ENCODE results near the gene RPA1. TPM values are rescaled to one million over a fixed set of nuclear protein-coding genes. Genes with fewer than 3 reads are reported as not detected.

The RPA1 gene
- polyA plus RNA-seq, 3 donors: 18.5 to 27.4 (median 23.8) TPM

DNA sequence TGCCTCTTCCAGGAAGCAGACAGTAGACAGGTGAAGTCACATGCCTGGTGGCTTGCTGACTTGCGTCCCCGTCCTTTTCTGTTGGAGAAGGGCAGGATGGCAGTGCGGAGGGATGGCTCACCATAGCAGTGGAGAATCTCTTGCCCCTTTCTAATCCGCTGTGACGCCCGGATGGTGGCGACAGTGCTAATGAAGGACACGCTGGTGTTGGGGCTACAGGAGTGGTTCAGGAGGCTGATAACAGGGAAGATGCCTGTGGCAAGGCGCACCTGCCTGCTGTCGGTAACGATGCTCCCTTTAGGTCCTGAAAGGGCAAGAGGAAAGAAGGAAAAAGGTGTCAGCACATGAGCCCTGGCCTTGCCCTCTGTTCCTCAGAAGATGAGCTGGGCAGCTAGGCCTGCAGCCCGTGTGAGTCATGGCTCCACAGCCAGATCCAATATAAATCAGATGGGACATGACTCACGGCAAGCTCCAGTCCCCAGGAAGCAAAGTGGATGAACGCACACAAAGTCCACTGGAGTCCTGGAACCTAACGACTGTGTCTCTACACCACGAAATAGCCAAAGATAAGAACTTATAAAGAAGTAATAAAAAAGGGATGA, 42.4 kb upstream of the RPA1 start:
- Histone ChIP-seq H4K20me1 (ENCODE audit: insufficient read depth, low read length) (no peaks in the 10 kb centered on the region), H2AFZ (ENCODE audit: insufficient read depth, low read depth, low read length, poor library complexity, severe bottlenecking) (no peak overlapping the region), H3K4me3 (replicated peaks in 1 of 3; ENCODE audit: low read depth in 2 of 3, low read length in 3 of 3) (no peak overlapping the region), H3K27ac (ENCODE audit: low read depth in 1 of 2, low read length in 2 of 2) (peak overlapping the region in 1 of 2 donors; percentile 7), H3K36me3 (replicated peaks in 1 of 2; ENCODE audit: control insufficient read depth in 1 of 2, insufficient read depth in 2 of 2, low read length in 2 of 2) (peaks cover 6 to 21% of the 10 kb centered on the region in 2 donors), H3K9ac (ENCODE audit: insufficient read depth, low read length, poor library complexity, severe bottlenecking) (no peak overlapping the region), H3K79me2 (ENCODE audit: insufficient read depth, low read length) (no peaks in the 10 kb centered on the region), H3K9me3 (replicated peaks in 1 of 2; ENCODE audit: control insufficient read depth in 1 of 2, insufficient read depth in 1 of 2, low read length in 2 of 2) (no peaks in the 10 kb centered on the region), H3K4me2 (replicated peaks; ENCODE audit: extremely low read depth, low read length, poor library complexity, severe bottlenecking) (no peak overlapping the region), H3K4me1 (ENCODE audit: control insufficient read depth in 1 of 2, insufficient read depth in 2 of 2, low read length in 2 of 2) (peaks cover 20 to 21% of the 10 kb centered on the region in 2 donors), H3K27me3 (ENCODE audit: control insufficient read depth in 2 of 2, insufficient read depth in 2 of 2, low read length in 2 of 2) (no peaks in the 10 kb centered on the region)
- no peaks in the 10 kb centered on the region for H3K9me3 Mint-ChIP-seq
- H3K4me1 Mint-ChIP-seq: peaks cover 22% of the 10 kb centered on the region
- H3K36me3 Mint-ChIP-seq: peaks cover 22 to 40% of the 10 kb centered on the region in 2 donors
- intact Hi-C loops (cut with micrococcal nuclease): loop anchor here in 1 of 2 donors (10.0 kb wide), 1 partner anchor 113 kb away; no protein-coding TSS in a partner anchor
- 94% methylated on average over 7 of the region's 16 CpGs for WGBS (ENCODE audit: insufficient coverage)
- no peak for TF ChIP-seq CTCF (IDR thresholded peaks at IDR 0.05)
- H3K4me3 Mint-ChIP-seq: no peak overlapping the region
- no peak for DNase-seq
- peak overlapping the region in 2 of 7 donors; percentile 11 to 21 for H3K27ac Mint-ChIP-seq
- H3K27me3 Mint-ChIP-seq (ENCODE audit: low read depth in 3 of 3): peaks cover 0 to 6% (median 0%) of the 10 kb centered on the region in 3 donors

GRCh38 chr17:1789936-1790335, 39.9 kb upstream of the RPA1 start:
- H3K36me3 Mint-ChIP-seq: peaks cover 23 to 46% of the 10 kb centered on the region in 2 donors
- intact Hi-C loops (cut with micrococcal nuclease): loop anchor here in 1 of 2 donors (10.0 kb wide), 1 partner anchor 115 kb away; no protein-coding TSS in a partner anchor
- Histone ChIP-seq H2AFZ (ENCODE audit: insufficient read depth, low read depth, low read length, poor library complexity, severe bottlenecking) (no peak overlapping the region), H3K79me2 (ENCODE audit: insufficient read depth, low read length) (no peaks in the 10 kb centered on the region), H3K27ac (ENCODE audit: low read depth in 1 of 2, low read length in 2 of 2) (no peak overlapping the region), H4K20me1 (ENCODE audit: insufficient read depth, low read length) (no peaks in the 10 kb centered on the region), H3K4me1 (ENCODE audit: control insufficient read depth in 1 of 2, insufficient read depth in 2 of 2, low read length in 2 of 2) (no peaks in the 10 kb centered on the region), H3K4me3 (replicated peaks in 1 of 3; ENCODE audit: low read depth in 2 of 3, low read length in 3 of 3) (no peak overlapping the region), H3K27me3 (ENCODE audit: control insufficient read depth in 2 of 2, insufficient read depth in 2 of 2, low read length in 2 of 2) (no peaks in the 10 kb centered on the region), H3K9ac (ENCODE audit: insufficient read depth, low read length, poor library complexity, severe bottlenecking) (no peak overlapping the region), H3K36me3 (replicated peaks in 1 of 2; ENCODE audit: control insufficient read depth in 1 of 2, insufficient read depth in 2 of 2, low read length in 2 of 2) (peaks cover 6 to 21% of the 10 kb centered on the region in 2 donors), H3K4me2 (replicated peaks; ENCODE audit: extremely low read depth, low read length, poor library complexity, severe bottlenecking) (no peak overlapping the region), H3K9me3 (replicated peaks in 1 of 2; ENCODE audit: control insufficient read depth in 1 of 2, insufficient read depth in 1 of 2, low read length in 2 of 2) (no peaks in the 10 kb centered on the region)
- WGBS (ENCODE audit: insufficient coverage): no CpG with 5 or more reads among the region's 5 CpGs
- H3K27me3 Mint-ChIP-seq (ENCODE audit: low read depth in 3 of 3): peaks cover 0 to 3% (median 0%) of the 10 kb centered on the region in 3 donors
- TF ChIP-seq CTCF (IDR thresholded peaks at IDR 0.05): no peak
- H3K27ac Mint-ChIP-seq: peak overlapping the region in 1 of 7 donors; percentile 50
- H3K9me3 Mint-ChIP-seq: no peaks in the 10 kb centered on the region
- peaks cover 2% of the 10 kb centered on the region for H3K4me1 Mint-ChIP-seq
- no peak for DNase-seq
- no peak overlapping the region for H3K4me3 Mint-ChIP-seq

Data from CD14-positive monocyte (primary cell).